AG10803 (cell line): ENCODE measurements around the gene OSBPL10.

Source experiments
- DNase-seq: peaks from one replicate; pipeline ENCODE4 v3.0.0; 2010; ENCODE audit warnings: low read depth
- H3K4me3 ChIP-seq: 2 replicates; pipeline ENCODE4 v1.5.1; 2011; ENCODE audit warnings: mild to moderate bottlenecking, low read length, control low read depth
- CTCF ChIP-seq: conservative IDR thresholded peaks from 2 replicates; pipeline ENCODE4 v1.5.1; 2011; ENCODE audit warnings: mild to moderate bottlenecking, low read length, control low read depth, inconsistent platforms

The OSBPL10 gene

DNA sequence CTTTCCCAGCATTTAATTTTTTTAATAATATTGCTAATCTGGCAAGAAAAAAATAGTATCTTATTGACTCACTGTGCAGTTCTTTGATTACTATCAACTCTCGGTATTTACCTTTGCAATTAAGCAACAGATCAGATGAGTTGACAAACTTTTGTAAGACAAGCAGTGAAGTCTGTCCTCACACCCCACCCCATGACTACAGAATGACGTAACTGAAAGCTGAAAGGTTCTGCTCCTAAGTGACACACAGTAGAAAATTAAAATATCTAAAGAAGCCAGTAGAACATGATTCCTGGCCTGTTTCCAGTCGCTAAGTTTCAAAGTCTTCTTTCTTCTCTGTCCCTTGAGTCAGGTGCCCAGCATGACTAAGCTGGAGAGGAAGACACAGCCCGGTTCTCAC is 312.8 kb downstream of the OSBPL10 start:
- no peak for DNase-seq
- no peak overlapping the region for H3K4me3 ChIP-seq
- TF ChIP-seq CTCF, result no peak

- no peak for TF ChIP-seq CTCF
- DNase-seq, result no peak
- no peak overlapping the region for H3K4me3 ChIP-seq
Measured at GRCh38 chr3:31667582-31667981, 313.5 kb downstream of the OSBPL10 start.

DNA sequence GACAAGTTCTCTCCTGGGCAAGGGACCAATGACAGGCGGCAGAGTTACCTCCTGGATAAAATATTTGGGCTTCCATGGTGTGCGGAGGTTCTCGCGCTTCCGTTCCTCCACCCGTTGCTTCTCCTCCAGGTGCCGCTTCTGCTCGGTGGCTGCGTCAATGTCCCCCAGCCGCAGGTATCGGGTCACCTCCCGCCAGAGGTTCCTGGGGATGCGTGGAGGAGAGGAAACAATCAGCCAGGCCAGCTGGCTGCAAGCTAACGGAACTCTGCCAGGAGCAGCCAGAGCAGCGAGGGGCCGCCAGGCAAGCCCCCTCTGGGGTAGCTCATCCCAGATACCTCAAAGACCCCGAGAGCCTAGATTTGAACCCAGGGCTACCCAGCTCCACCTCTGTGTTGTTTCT is 317.0 kb downstream of the OSBPL10 start:
- no peak for DNase-seq
- TF ChIP-seq CTCF, result no peak
- no peak overlapping the region for H3K4me3 ChIP-seq

- no peak for DNase-seq
- TF ChIP-seq CTCF, result no peak
- no peak overlapping the region for H3K4me3 ChIP-seq
Measured at GRCh38 chr3:31661993-31662670, 318.9 kb downstream of the OSBPL10 start.

GRCh38 chr3:31661286-31661685 is 319.8 kb downstream of the OSBPL10 start:
- no peak for TF ChIP-seq CTCF
- no peak for DNase-seq
- H3K4me3 ChIP-seq, result no peak overlapping the region

DNA sequence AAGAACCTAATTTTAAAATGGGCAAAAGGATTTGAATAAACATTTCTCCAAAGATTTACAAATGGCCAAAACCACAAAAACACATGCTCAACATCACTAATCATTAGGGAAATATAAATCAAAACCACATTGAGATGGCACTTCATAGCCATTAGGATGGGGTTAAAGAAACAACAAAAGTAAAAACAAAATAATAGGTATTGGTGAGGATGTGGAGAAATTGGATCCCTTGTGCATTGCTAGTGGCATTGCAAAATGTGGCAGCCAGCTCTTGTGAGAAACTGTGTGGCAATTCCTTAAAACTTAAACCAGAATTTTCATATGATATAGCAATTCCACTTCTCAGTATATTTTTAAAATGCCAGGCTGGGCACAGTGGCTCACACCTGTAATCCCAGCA is 321.8 kb downstream of the OSBPL10 start:
- DNase-seq, result no peak
- no peak overlapping the region for H3K4me3 ChIP-seq
- TF ChIP-seq CTCF, result no peak

DNA sequence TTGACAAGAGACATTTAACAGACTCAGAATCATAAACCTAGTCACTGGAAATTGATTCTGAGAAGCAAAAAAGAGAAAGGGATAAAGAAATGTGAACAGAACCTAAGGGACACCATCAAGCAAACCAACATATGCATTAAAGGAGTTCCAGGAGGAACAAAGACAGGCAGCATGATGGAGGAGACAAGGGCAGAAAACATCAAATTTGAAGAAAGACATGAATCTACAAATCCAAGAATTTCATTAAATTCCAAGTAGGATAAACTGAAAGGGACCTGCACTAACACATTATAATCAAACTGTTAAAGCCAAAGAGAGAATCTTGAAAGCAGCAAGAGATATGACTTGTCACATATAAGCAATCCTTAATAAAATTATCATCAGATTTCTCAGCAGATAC is 326.1 kb downstream of the OSBPL10 start:
- no peak overlapping the region for H3K4me3 ChIP-seq
- DNase-seq, result no peak
- no peak for TF ChIP-seq CTCF
